HAP-1 (cell line): Measurements from ENCODE around the gene NUDCD3.
"Not testable (repeated sequence)": the region's sequence is repeated elsewhere in the genome, so short reads cannot be mapped to it uniquely, and the experiment has no call there.

ENCODE experiments used
- DNase-seq, 2 experiments: peaks; one replicate each; pipeline ENCODE4 v3.0.0-alpha.2; 2016 to 2020; ENCODE audit warnings: low spot score in 2 of 2
- H3K27me3 ChIP-seq: fragments of 250-450 bp; sonication (Bioruptor Pico); 2 replicates; pipeline ENCODE4 v1.5.1; 2020; ENCODE audit warnings: low read depth, mild to moderate bottlenecking, moderate library complexity
- H3K36me3 ChIP-seq: fragments of 250-450 bp; sonication (Bioruptor Pico); replicated peaks from 2 replicates; pipeline ENCODE4 v1.5.1; 2020; ENCODE audit warnings: mild to moderate bottlenecking
- H3K4me1 ChIP-seq: fragments of 250-450 bp; sonication (Bioruptor Pico); 2 replicates; pipeline ENCODE4 v1.5.1; 2020; ENCODE audit warnings: mild to moderate bottlenecking
- H3K4me3 ChIP-seq: fragments of 250-450 bp; sonication (Bioruptor Pico); 2 replicates; pipeline ENCODE4 v1.5.1; 2020; ENCODE audit warnings: mild to moderate bottlenecking, moderate library complexity
- H3K9me3 ChIP-seq: fragments of 250-450 bp; sonication (Bioruptor Pico); 2 replicates; pipeline ENCODE4 v1.5.1; 2020; ENCODE audit warnings: mild to moderate bottlenecking, moderate library complexity
- in situ Hi-C: fragments of 300-500 bp; cut with MboI; formaldehyde crosslinking; loops from 3 replicates; pipeline ENCODE4 v1.14.3; 2020; ENCODE audit warnings: low sequenced_read_pairs, inconsistent platforms, mixed read lengths

Gene NUDCD3

DNA sequence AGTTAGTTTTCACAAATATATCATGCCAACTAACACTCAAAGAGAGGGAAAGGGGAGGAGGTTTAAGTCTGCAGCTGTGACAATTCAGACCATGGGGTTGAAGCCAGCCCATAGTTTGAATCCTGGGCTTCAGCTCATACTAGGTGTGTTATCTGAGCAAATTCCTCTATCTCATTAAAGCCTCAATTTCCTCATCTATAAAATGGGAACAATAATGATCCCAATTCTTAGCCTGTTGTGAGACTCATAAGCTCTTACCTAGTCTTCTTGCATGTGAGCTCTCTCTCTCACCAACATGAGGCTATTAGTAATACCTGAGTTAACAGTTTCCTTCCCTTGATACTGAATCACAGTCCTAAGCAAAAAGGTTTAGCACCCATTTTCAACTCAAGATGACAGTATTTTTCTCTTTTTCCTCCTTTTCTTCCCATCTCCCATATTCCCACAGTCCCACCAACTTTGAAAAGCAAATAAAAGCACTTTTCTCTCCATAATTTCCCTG, 49.8 kb downstream of the NUDCD3 start:
- no peaks in the 10 kb centered on the region for H3K27me3 ChIP-seq
- DNase-seq = no peak
- H3K36me3 ChIP-seq = peaks cover 3% of the 10 kb centered on the region
- peaks cover under 1% of the 10 kb centered on the region; the same call in 1 of the 2 replicates for H3K4me1 ChIP-seq
- no peak overlapping the region for H3K4me3 ChIP-seq
- H3K9me3 ChIP-seq = no peaks in the 10 kb centered on the region
- in situ Hi-C loops = no loop called here

DNA sequence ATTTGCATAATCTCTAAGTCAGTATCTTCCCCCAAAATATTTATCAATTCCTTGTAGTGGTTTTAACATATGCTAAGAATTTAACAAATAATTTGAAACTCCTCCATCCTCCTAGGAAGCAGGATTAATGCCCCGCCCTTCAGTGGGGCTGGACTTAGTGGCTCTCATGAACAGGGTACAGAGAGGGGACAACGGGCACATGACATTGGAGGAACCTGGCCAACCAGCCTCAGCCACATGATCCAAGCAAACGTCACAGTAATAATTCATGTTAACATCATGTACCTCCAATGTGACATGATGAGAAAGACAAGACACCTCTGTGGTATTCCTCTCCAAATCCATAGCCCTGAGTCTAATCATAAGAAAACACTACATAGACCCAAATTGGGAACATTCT, 50.5 kb downstream of the NUDCD3 start:
- H3K9me3 ChIP-seq = no peaks in the 10 kb centered on the region
- no peak for DNase-seq
- H3K4me1 ChIP-seq = no peaks in the 10 kb centered on the region
- no peaks in the 10 kb centered on the region for H3K27me3 ChIP-seq
- no peaks in the 10 kb centered on the region; the same call in 1 of the 2 replicates for H3K36me3 ChIP-seq
- H3K4me3 ChIP-seq = no peak overlapping the region
- in situ Hi-C loops = no loop called here

DNA sequence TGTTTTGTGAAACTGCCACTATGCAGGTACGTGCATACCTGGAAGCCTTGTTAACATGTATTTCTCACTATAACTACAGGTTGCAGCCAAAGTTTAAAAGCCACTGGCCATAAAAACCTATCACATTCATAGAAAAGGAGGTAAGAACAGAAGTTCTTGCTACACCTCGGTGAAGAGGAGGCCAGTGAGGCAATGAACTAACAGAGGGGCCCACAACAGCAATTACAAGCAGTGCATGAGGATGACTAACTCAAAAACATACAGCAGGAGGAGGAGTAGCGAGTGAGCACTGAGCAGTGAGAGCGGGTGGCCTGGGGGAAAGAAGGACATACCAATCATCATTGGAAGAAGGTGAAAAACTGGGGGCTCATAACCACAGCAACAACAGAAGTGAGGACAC, 51.6 kb downstream of the NUDCD3 start:
- H3K27me3 ChIP-seq = no peaks in the 10 kb centered on the region
- DNase-seq = no peak
- no peak overlapping the region for H3K4me3 ChIP-seq
- no peaks in the 10 kb centered on the region; the same call in 1 of the 2 replicates for H3K36me3 ChIP-seq
- in situ Hi-C loops = no loop called here
- H3K4me1 ChIP-seq = no peaks in the 10 kb centered on the region
- H3K9me3 ChIP-seq = no peaks in the 10 kb centered on the region

DNA sequence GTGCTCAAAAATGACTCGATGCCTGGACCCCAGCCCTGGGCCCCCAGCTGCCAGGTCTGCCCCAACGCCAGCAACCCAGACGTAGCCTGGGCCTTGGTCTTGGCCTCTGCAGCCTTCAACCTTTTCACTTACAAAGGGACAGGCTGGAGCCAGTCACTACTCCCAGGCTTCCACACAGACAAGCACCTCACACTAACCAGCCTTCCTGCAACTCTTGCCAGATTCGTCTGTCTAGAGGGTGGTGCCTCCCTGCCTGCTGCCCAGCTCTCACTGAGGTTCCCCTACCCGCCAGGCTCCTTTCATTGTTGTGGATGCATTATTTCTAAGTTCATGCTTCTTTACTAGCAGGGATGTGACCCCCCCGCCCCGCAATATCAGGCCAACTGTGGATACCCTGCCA, 56.3 kb downstream of the NUDCD3 start:
- in situ Hi-C loops = no loop called here
- H3K4me3 ChIP-seq = no peak overlapping the region
- H3K36me3 ChIP-seq = no peaks in the 10 kb centered on the region
- H3K4me1 ChIP-seq = no peaks in the 10 kb centered on the region
- no peak for DNase-seq
- no peaks in the 10 kb centered on the region for H3K27me3 ChIP-seq
- no peaks in the 10 kb centered on the region for H3K9me3 ChIP-seq

DNA sequence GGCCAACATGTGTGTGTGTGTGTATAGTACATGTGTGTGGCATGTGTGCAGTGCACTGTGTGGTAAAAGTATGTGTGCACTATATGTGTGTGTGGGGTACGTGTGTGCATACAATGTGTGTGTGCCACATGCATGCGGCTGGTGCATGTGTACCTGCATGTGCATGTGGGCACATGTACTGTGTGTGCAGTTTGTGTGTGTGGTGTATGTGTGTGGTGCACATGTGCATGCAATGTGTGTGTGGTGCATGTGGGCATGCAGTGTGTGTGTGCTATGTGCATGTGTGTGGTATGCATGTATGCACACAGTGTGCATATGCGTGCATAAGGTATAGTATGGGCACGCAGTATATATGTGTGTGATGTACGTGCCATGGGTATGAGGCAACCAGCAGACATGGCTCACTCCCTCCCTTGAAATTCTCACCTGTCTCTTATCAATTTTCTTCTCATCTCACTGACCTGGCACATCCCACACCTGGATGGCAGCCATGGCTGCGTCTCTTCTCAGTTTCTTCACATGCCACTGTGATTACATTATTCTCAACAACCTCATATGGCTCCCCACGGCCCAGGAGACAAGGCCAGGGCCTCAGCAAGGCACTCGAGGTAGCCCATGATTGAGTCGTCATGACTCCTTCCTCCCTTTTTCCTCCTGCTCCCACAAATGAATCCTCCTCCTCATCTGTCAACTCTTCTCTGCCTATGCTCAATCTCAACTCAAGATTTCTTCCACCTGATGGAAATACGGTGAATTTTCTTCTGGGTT, 57.0 kb downstream of the NUDCD3 start:
- DNase-seq = no peak
- Histone ChIP-seq H3K36me3 (no peaks in the 10 kb centered on the region), H3K4me3 (no peak overlapping the region), H3K9me3 (no peaks in the 10 kb centered on the region), H3K27me3 (no peaks in the 10 kb centered on the region), H3K4me1 (no peaks in the 10 kb centered on the region)
- in situ Hi-C loops = no loop called here

DNA sequence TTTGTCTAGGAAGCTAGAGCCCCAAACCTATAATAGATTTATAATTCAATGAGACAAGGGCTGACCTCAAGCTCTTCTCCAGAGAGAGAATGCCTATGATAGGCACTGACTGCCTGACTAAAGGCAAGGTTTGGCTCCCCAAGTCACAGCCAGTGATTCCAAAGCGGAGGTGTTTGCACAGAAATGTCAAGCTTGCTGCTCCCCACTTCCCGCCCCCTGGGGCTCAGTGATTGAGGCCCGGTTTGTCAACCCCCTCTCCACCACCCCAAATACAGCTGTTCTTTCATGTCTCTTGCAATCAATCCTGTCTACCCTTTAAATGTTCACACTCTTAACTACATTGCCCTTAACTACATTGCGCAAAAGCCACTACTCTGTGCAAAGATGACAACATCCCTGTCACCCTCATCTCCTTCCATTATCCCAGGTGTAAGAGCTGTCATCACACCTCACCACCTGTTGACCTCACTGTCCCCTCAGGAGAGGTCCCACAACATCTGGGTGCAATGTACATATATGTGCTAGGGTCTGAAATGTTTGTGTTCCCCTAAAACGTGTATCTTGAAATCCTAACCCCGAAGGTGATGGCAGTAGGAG, 58.0 kb downstream of the NUDCD3 start:
- no peaks in the 10 kb centered on the region; the same call in 1 of the 2 replicates for H3K36me3 ChIP-seq
- H3K4me3 ChIP-seq = no peak overlapping the region
- in situ Hi-C loops = no loop called here
- H3K27me3 ChIP-seq = no peaks in the 10 kb centered on the region
- H3K9me3 ChIP-seq = no peaks in the 10 kb centered on the region
- no peak for DNase-seq
- no peaks in the 10 kb centered on the region for H3K4me1 ChIP-seq

DNA sequence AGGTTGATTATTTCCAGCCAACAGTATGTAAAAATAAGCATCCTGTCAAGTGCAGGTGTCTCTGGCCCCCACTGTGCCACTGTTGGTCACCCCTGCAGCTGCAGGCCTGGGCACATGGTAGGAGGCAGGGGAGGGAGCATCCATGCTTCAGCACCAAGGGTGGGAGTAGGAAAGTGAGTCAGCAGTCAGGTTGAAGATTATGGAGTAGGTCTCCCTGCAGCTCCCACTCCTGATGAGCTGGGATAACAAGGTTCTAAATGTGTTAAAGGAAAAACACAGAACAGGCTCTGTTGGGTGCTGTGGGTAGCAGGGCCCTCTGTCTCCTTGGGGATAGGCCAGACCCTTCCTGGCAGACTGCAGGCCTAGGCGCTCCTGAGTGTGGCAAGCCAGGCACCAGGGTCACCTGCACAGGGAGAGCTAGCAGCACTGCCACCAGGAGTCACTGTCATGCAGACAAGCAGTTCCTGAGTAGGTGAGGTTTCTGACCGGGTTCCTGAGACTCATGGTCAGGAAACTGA, 59.3 kb downstream of the NUDCD3 start:
- H3K9me3 ChIP-seq = no peaks in the 10 kb centered on the region
- in situ Hi-C loops = no loop called here
- H3K27me3 ChIP-seq = no peaks in the 10 kb centered on the region
- no peak overlapping the region for H3K4me3 ChIP-seq
- H3K4me1 ChIP-seq = no peaks in the 10 kb centered on the region
- DNase-seq = no peak
- peaks cover 6% of the 10 kb centered on the region; the same call in 1 of the 2 replicates for H3K36me3 ChIP-seq

DNA sequence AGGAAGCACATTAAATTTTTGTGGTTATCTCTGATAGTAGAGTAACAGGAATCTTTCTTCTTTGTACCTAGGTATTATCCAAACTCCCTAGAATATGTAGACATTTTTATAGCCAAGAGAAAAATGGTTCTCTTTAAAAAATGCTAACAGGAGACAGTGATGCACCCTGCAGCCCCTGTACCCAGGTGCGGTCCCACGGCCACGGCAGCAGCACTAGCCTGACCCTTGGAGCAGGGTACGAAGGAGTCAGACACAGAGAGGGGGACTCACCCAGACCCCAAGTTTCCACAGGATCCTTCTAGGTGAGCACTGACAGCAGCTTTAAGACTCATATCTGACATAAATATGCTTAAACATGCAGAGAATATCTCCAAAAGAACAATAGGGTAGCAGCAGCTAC, 60.4 kb downstream of the NUDCD3 start:
- in situ Hi-C loops = no loop called here
- Histone ChIP-seq H3K4me1 (no peaks in the 10 kb centered on the region), H3K4me3 (no peak overlapping the region), H3K9me3 (no peaks in the 10 kb centered on the region), H3K36me3 (peaks cover 17% of the 10 kb centered on the region), H3K27me3 (no peaks in the 10 kb centered on the region)
- no peak for DNase-seq

DNA sequence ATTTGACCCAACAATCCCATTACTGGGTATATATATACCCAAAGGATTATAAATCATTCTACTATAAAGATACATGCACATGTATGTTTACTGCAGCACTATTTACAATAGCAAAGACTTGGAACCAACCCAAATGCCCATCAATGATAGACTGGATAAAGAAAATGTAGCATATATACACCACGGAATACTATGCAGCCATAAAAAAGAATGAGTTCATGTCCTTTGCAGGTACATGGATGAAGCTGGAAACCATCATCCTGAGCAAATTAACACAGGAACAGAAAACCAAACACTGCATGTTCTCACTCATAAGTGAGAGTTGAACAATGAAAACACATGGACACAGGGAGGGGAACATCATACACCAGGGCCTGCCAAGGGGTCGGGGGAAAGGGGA, 65.7 kb downstream of the NUDCD3 start:
- in situ Hi-C loops, DNase-seq, H3K4me3 ChIP-seq, H3K4me1 ChIP-seq, H3K9me3 ChIP-seq, H3K27me3 ChIP-seq: not testable (repeated sequence)
- peaks cover 24% of the 10 kb centered on the region for H3K36me3 ChIP-seq

DNA sequence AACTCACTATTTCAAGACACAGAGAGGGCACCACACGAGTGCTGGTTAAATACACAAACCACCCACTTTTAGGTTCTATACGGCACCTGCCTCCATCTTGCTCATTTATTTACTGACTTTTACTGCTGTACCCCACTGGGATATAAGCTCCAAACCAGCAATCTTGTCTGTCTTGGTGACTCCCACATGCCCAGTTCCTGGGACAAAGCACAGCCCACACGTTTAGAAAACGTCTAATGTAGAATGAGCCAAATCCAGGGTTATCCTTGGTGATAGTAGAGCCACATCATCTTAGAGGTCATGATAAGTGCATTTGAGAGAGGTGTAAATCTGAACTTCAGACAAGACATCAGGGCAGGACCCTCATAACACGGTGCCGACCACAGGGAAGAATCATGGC, 73.5 kb downstream of the NUDCD3 start:
- Histone ChIP-seq H3K4me3 (no peak overlapping the region), H3K9me3 (no peaks in the 10 kb centered on the region), H3K27me3 (no peaks in the 10 kb centered on the region), H3K4me1 (no peaks in the 10 kb centered on the region), H3K36me3 (no peaks in the 10 kb centered on the region)
- in situ Hi-C loops = no loop called here
- DNase-seq = no peak

DNA sequence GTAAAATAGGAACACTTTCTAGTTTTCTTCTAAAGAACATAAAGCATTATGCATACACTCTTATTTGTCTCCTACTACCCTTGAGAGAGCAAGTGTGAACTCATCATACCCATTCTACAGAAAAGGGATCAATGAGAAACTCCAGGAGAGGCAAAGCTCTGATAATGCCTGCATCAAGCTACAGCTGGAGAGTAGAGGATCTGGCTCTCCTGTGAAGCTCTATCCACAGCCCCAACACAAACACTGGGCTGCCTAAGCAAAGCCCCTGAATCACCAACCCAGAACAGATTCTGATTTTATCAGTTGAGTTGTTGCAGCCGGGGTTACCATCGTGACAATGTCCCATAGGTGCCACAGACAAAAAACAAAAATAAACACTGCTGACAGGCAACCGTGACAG, 74.9 kb downstream of the NUDCD3 start:
- Histone ChIP-seq H3K4me3 (no peak overlapping the region), H3K9me3 (no peaks in the 10 kb centered on the region), H3K4me1 (no peaks in the 10 kb centered on the region), H3K27me3 (no peaks in the 10 kb centered on the region), H3K36me3 (peaks cover 3% of the 10 kb centered on the region)
- DNase-seq = no peak
- in situ Hi-C loops = no loop called here

DNA sequence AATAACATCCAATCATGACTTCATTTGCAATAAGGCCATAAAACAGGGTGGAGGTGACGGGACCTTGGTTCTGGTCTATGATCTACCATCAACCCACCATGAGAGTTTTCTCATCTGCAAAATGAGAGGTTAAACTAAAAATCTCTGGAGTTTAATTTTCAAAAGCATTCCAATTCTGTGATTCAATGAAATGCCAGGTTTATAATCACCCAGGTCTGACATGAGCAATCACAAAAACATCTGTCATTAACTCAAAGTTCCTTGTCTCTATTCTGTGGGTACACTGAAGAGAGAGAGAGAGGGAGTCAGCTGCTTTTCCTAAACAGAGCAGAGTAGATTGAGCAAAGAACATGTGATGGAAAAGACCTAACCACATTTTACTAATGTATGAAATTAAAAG, 75.4 kb downstream of the NUDCD3 start:
- Histone ChIP-seq H3K9me3 (no peaks in the 10 kb centered on the region), H3K36me3 (peaks cover 3% of the 10 kb centered on the region), H3K27me3 (no peaks in the 10 kb centered on the region), H3K4me1 (no peaks in the 10 kb centered on the region), H3K4me3 (no peak overlapping the region)
- in situ Hi-C loops = no loop called here
- no peak for DNase-seq

DNA sequence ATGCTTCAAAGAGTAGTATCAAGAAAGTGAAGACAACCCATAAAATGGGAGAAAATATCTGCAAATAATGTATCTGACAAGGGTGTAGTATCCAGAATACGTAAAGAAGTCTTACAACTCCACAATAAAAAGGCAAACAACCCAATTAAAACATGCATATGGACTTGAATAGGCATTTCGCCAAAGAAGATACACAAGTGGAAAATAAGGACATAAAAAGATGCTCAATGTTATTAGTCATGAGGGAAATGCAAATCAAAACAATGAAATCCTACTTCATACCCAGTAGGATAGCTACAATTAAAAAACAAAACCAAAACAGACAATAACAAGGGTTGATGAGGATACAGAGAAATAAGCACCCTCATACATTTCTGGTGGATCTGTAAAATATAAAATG, 79.2 kb downstream of the NUDCD3 start:
- Histone ChIP-seq H3K4me1 (no peaks in the 10 kb centered on the region), H3K27me3 (no peaks in the 10 kb centered on the region), H3K4me3 (no peak overlapping the region), H3K36me3 (peaks cover 3% of the 10 kb centered on the region), H3K9me3 (no peaks in the 10 kb centered on the region)
- no peak for DNase-seq
- in situ Hi-C loops = no loop called here

DNA sequence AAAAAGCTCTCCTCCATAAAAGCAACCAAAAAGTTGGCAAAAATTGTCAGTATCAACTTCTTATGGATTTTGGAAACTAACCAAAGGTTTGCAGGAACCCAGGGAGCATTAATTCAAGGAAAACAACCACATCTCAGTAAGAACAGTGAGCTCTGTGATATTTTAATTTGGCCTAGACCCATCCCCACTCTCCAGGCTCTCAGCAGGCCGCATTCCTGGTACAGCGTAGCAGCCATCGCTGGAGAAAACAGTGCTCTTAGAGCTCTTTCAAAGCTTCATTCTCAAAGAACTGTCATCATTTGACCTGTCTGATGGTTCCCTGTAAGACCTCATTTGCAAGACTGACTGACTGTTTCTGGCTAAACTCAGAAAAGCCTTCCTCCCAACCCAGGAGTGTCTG, 81.9 kb downstream of the NUDCD3 start:
- DNase-seq = no peak
- Histone ChIP-seq H3K9me3 (no peaks in the 10 kb centered on the region), H3K4me1 (no peaks in the 10 kb centered on the region), H3K36me3 (peaks cover 8% of the 10 kb centered on the region), H3K4me3 (no peak overlapping the region), H3K27me3 (no peaks in the 10 kb centered on the region)
- in situ Hi-C loops = no loop called here
